ENCODE results near the gene HAND2. TPM values are rescaled to one million over a fixed set of nuclear protein-coding genes. Genes with fewer than 3 reads are reported as not detected.

The HAND2 gene
- 24.9 and 27.2 TPM in 2 replicates for total RNA-seq

GRCh38 chr4:173529477-173530325, at the start of gene HAND2:
Gene HAND2, minus strand, starts transcription at chr4:173530229. Its CDS starts 940 bp downstream, at chr4:173529289.

Other genes starting within 250 kb of the HAND2 start
- 15.9 and 30.0 TPM in 2 replicates for gene HMGB2, start 195.9 kb downstream of the HAND2 start, total RNA-seq
- gene SAP30, start 159.3 kb downstream of the HAND2 start, total RNA-seq: 14.6 and 26.0 TPM in 2 replicates
- 1.4 and 7.1 TPM in 2 replicates for gene SCRG1, start 131.1 kb downstream of the HAND2 start, total RNA-seq

Measured in pericardium fibroblast (primary cell).